Coronary artery (tissue), 2 donors: ENCODE results near the gene RALGPS1.
A peak's percentile ranks its signal among the peaks of the same experiment; 100 is the strongest.

Experiments
- DNase-seq: peaks from one replicate; pipeline ENCODE4 v3.0.0-alpha.2; 2017; ENCODE audit warnings: low spot score
- H3K27ac ChIP-seq, 2 donors: fragments of 200-600 bp; sonication (generic); one replicate each; pipeline ENCODE4 v1.5.1; 2016 to 2019
- H3K4me3 ChIP-seq: fragments of 200-600 bp; sonication (generic); 2 replicates; pipeline ENCODE4 v1.5.1; 2016; ENCODE audit warnings: mild to moderate bottlenecking, moderate library complexity
- CTCF ChIP-seq: fragments of 200-600 bp; sonication (generic); IDR thresholded peaks from one replicate; pipeline ENCODE4 v1.5.1; 2019; ENCODE audit warnings: antibody characterized with exemption

The RALGPS1 gene

DNA sequence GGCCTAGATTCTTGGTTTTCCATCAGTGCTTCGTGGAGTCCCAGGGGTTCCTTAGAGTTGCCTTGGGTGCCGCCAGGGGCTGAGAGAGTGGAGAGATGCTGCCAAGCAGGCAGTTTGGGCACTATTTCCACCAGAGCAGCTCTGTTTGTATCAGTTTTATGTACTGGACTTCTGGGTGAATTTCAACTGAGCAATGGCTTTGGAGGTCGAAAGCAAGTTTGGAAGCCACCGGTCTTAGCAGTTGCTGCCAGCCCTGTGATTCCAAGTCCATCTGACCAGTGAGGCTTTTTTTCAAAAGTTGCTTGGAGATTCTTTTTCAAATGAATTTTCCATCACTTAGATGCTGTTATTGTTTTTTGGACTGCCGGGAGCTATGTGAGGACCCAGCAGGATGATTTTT is 139.4 kb downstream of the RALGPS1 start:
- H3K27ac ChIP-seq = peak overlapping the region; percentile 58 to 79
- H3K4me3 ChIP-seq = peak overlapping the region; percentile 1
- DNase-seq = no peak
- TF ChIP-seq CTCF = no peak

DNA sequence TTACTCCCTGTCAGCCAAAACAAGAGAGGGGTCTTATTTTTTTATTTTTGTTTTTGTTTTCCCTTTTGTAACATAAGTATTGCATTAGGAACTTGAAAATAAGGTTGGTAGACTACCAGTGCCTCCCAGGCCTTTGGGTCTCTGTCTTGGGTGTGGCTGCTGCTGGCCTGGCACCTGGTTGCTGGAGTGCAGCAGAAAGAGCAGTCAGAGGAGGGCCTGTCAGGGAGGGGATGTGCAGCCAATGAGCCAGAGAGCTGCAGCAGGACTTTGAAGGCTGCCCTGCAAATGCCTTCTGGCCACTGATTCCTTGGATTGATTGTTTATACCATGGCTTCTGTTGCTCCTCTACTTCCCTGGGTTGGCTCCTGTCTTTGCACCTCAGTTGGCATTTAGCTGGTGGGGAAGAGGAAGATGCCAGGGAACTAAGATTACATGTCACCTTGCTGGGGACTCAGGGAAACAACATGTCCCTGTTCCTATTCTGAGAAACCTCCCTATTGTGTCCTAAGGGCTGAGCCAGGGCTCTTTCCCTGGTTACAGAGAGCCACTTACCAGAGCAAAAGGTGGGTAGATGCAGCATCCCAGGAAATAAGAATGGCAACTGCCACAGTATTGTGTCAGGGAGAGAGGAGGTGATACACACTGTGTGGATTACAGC is 141.3 kb downstream of the RALGPS1 start:
- no peak for DNase-seq
- no peak for TF ChIP-seq CTCF
- H3K27ac ChIP-seq = no peak overlapping the region
- no peak overlapping the region for H3K4me3 ChIP-seq

- Histone ChIP-seq H3K4me3 (no peak overlapping the region), H3K27ac (no peak overlapping the region)
- no peak for TF ChIP-seq CTCF
- no peak for DNase-seq
Observed at GRCh38 chr9:127056446-127056845, 141.9 kb downstream of the RALGPS1 start.

DNA sequence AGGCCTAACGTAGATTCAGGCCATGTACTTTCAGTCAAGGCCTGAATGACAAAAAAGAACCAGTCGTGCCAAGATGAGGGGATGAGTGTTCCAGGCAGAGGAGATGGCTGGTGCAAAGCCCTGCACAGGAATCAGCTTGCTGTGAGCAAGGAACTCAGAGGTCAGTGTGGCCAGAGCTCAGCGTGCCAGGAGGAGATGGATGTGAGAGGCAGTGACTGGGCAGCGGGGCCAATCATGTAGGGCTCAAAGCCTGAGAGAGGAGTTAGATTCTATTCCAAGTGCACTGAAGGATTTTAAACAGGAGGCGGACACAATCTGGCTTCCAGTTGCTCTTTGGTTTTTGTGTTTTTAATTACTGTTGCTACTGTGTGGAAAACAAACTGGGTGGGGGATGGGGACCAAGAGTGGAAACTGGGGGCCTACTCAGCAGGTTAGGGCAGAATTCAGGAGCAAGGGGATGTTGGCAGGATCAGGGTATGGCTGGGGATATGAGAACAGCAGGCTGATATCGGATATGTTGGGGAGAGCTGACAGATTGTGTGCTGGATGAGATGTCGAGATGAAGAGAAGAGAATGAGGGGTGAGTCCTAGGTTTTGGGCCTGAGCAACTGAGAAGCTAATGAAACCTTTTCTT is 143.5 kb downstream of the RALGPS1 start:
- H3K27ac ChIP-seq = peak overlapping the region in 1 of 2 donors; percentile 35
- TF ChIP-seq CTCF = no peak
- DNase-seq = no peak
- H3K4me3 ChIP-seq = no peak overlapping the region

DNA sequence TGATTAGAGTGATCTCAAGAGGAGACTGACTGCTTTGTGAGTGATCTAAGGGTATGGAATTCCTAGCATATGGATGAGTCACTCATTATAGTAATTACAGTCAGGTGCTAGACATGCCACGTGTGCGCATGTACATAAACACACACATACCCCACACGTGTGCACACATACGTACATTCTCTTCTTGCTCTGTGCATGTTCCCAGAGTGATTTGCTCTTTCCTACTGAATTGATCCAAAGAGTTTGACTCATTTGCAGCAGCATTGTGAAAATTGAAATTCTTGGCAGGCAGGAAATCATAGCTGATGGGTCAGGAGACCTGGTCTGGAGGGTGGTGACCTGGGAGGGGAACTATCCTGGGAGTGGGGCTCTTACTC is 144.1 kb downstream of the RALGPS1 start:
- no peak overlapping the region for H3K4me3 ChIP-seq
- TF ChIP-seq CTCF = no peak
- peak overlapping the region in 1 of 2 donors; percentile 35 for H3K27ac ChIP-seq
- DNase-seq = no peak

DNA sequence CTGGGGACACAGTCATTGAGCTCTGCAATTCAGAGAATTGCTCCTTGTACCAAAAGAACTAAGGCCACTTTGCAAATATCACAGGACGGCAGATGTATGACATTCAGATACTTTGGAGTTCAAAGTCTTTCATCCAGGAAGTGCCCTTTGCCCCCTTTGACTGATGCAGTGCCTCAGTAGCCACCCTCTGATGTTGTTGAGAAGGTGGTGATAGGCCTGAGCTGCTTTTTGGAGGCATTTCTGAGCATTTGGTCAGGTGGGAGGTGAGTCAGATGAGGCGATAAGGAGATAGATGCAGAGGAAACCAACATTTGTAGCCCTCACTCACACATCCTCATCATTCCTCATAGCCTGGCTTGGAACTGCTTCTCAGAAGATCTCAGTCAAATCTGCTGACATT is 144.4 kb downstream of the RALGPS1 start:
- DNase-seq = no peak
- peak overlapping the region in 1 of 2 donors; percentile 35 for H3K27ac ChIP-seq

More for the DNA sequence above, 144.4 kb downstream of the RALGPS1 start:
- no peak for TF ChIP-seq CTCF
- no peak overlapping the region for H3K4me3 ChIP-seq
